ENCODE data around the gene SLC2A14.
"Not testable (repeated sequence)": the region's sequence is repeated elsewhere in the genome, so short reads cannot be mapped to it uniquely, and the experiment has no call there.

The SLC2A14 gene

DNA sequence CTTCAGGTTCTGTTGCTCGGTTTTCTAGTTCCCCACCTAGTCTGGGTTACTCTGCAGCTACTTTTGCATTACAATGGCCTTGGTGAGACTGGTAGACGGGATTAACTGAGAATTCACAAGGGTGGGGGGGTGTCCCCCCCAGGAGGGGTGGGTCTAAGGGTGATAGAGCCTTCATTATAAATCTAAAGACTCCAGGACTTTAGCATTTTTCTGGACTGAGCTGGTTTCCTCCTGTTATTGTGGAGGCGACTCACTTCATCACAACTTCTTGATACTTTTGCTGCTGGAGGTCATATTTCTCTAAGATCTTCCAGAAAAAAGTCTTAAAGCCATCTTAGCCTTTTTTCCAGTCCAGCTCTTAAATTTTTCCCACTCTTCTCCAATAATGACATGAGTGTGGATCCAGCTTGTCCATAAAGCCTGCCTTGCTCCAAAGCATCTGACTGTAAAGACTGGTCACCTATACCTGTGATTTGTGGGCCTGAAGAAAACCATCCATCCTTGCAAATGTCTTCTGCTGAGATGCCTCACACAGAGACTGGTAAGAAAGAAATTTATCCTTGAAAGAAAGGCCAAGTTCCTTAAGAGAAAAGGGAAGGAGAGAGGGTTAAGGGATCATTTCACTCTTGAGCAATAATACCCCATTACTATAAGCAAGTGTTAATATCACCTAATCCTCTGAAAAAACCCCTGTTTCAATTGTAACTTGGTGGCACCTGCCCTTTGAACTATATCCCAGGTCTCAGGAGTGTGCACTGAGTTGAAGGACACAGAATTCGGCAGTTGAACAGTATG is 19.7 kb upstream of the SLC2A14 start:
- Histone ChIP-seq H3F3A (ENCODE audit: low read depth) (no peaks in the 10 kb centered on the region), H3K9ac (ENCODE audit: low read depth, low read length, poor library complexity, severe bottlenecking) (no peak overlapping the region), H3K36me3 (ENCODE audit: insufficient read depth, low read length) (no peaks in the 10 kb centered on the region), H3K79me2 (ENCODE audit: insufficient read depth, low read length) (no peaks in the 10 kb centered on the region), H4K20me1 (ENCODE audit: insufficient read depth, low read length, poor library complexity, severe bottlenecking) (no peaks in the 10 kb centered on the region), H3K27me3 (ENCODE audit: insufficient read depth, low read length, poor library complexity, severe bottlenecking) (no peaks in the 10 kb centered on the region), H3K4me2 (ENCODE audit: low read depth, low read length, poor library complexity, severe bottlenecking) (no peak overlapping the region), H2AFZ (ENCODE audit: low read length) (no peak overlapping the region), H3K9me3 (ENCODE audit: insufficient read depth, low read depth, low read length) (no peaks in the 10 kb centered on the region), H3K9me2 (replicated peaks; ENCODE audit: low read depth, low read length) (no peaks in the 10 kb centered on the region), H3K4me1 (ENCODE audit: insufficient read depth, low read length, poor library complexity, severe bottlenecking) (no peaks in the 10 kb centered on the region), H3K4me3 (ENCODE audit: low read length, poor library complexity, severe bottlenecking) (no peak overlapping the region)
- TF ChIP-seq, protein P1, sequence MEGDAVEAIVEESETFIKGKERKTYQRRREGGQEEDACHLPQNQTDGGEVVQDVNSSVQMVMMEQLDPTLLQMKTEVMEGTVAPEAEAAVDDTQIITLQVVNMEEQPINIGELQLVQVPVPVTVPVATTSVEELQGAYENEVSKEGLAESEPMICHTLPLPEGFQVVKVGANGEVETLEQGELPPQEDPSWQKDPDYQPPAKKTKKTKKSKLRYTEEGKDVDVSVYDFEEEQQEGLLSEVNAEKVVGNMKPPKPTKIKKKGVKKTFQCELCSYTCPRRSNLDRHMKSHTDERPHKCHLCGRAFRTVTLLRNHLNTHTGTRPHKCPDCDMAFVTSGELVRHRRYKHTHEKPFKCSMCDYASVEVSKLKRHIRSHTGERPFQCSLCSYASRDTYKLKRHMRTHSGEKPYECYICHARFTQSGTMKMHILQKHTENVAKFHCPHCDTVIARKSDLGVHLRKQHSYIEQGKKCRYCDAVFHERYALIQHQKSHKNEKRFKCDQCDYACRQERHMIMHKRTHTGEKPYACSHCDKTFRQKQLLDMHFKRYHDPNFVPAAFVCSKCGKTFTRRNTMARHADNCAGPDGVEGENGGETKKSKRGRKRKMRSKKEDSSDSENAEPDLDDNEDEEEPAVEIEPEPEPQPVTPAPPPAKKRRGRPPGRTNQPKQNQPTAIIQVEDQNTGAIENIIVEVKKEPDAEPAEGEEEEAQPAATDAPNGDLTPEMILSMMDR (conservative IDR thresholded peaks at IDR 0.05; ENCODE audit: low read length) = no peak
- TF ChIP-seq EZH2phosphoT487 (IDR thresholded peaks at IDR 0.05; ENCODE audit: borderline replicate concordance) = no peak

DNA sequence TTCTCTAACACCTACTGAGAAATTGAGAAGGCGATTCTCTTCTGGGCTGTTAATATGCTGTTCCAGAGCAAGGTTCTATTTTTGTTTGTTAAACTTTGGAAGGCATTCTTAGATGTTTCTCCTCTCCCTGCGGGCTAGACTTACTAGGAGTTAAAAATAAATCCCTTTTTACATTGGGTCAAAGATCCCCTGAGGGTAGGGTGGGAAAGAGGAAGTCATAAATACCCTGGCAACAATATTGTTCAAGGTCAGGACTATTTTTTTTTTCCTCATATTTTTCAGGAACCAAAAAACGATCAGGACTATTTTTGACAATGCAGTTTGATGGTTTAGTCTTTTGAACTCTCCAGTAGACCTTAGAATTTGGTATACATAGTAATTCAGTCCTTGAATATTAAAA is 12.0 kb upstream of the SLC2A14 start:
- Histone ChIP-seq H3K9me2 (replicated peaks; ENCODE audit: low read depth, low read length) (no peaks in the 10 kb centered on the region), H3K79me2 (ENCODE audit: insufficient read depth, low read length) (no peaks in the 10 kb centered on the region), H3K9ac (ENCODE audit: low read depth, low read length, poor library complexity, severe bottlenecking) (no peak overlapping the region), H3K36me3 (ENCODE audit: insufficient read depth, low read length) (no peaks in the 10 kb centered on the region), H3K27me3 (ENCODE audit: insufficient read depth, low read length, poor library complexity, severe bottlenecking) (no peaks in the 10 kb centered on the region), H3K4me2 (ENCODE audit: low read depth, low read length, poor library complexity, severe bottlenecking) (no peak overlapping the region), H2AFZ (ENCODE audit: low read length) (no peak overlapping the region), H3K4me3 (ENCODE audit: low read length, poor library complexity, severe bottlenecking) (no peak overlapping the region), H3K4me1 (ENCODE audit: insufficient read depth, low read length, poor library complexity, severe bottlenecking) (peaks cover 3% of the 10 kb centered on the region), H3K9me3 (ENCODE audit: insufficient read depth, low read depth, low read length) (no peaks in the 10 kb centered on the region), H4K20me1 (ENCODE audit: insufficient read depth, low read length, poor library complexity, severe bottlenecking) (no peaks in the 10 kb centered on the region), H3F3A (ENCODE audit: low read depth) (no peaks in the 10 kb centered on the region)
- no peak for TF ChIP-seq EZH2phosphoT487 (IDR thresholded peaks at IDR 0.05; ENCODE audit: borderline replicate concordance)
- TF ChIP-seq, protein P1 (conservative IDR thresholded peaks at IDR 0.05; ENCODE audit: low read length) = no peak

GRCh38 chr12:7881736-7882120 is 9.0 kb upstream of the SLC2A14 start:
- not testable (repeated sequence) for H4K20me1 ChIP-seq (ENCODE audit: insufficient read depth, low read length, poor library complexity, severe bottlenecking); H3K9ac ChIP-seq (ENCODE audit: low read depth, low read length, poor library complexity, severe bottlenecking); H3K27me3 ChIP-seq (ENCODE audit: insufficient read depth, low read length, poor library complexity, severe bottlenecking); H3K4me1 ChIP-seq (ENCODE audit: insufficient read depth, low read length, poor library complexity, severe bottlenecking); H3K36me3 ChIP-seq (ENCODE audit: insufficient read depth, low read length); H3K9me2 ChIP-seq (replicated peaks; ENCODE audit: low read depth, low read length); H3K79me2 ChIP-seq (ENCODE audit: insufficient read depth, low read length); H2AFZ ChIP-seq (ENCODE audit: low read length); H3K9me3 ChIP-seq (ENCODE audit: insufficient read depth, low read depth, low read length); H3K4me3 ChIP-seq (ENCODE audit: low read length, poor library complexity, severe bottlenecking); H3K4me2 ChIP-seq (ENCODE audit: low read depth, low read length, poor library complexity, severe bottlenecking); H3F3A ChIP-seq (ENCODE audit: low read depth)

- H3K9me2 ChIP-seq (replicated peaks; ENCODE audit: low read depth, low read length); H3K9ac ChIP-seq (ENCODE audit: low read depth, low read length, poor library complexity, severe bottlenecking); H3K4me3 ChIP-seq (ENCODE audit: low read length, poor library complexity, severe bottlenecking); H3K4me1 ChIP-seq (ENCODE audit: insufficient read depth, low read length, poor library complexity, severe bottlenecking); H3K79me2 ChIP-seq (ENCODE audit: insufficient read depth, low read length); H4K20me1 ChIP-seq (ENCODE audit: insufficient read depth, low read length, poor library complexity, severe bottlenecking); H3F3A ChIP-seq (ENCODE audit: low read depth); H2AFZ ChIP-seq (ENCODE audit: low read length); H3K36me3 ChIP-seq (ENCODE audit: insufficient read depth, low read length); H3K27me3 ChIP-seq (ENCODE audit: insufficient read depth, low read length, poor library complexity, severe bottlenecking); H3K9me3 ChIP-seq (ENCODE audit: insufficient read depth, low read depth, low read length); H3K4me2 ChIP-seq (ENCODE audit: low read depth, low read length, poor library complexity, severe bottlenecking): not testable (repeated sequence)
Observed at GRCh38 chr12:7880952-7881735, 8.4 kb upstream of the SLC2A14 start.

Measured in Loucy (cell line).